SK-N-SH (cell line): ENCODE results near the gene ADCY1.

Experiments used
- CTCF ChIP-seq: fragments of 200-600 bp; sonication (generic); IDR thresholded peaks from 2 replicates; pipeline ENCODE4 v1.6.1; 2017; ENCODE audit warnings: antibody characterized with exemption, mild to moderate bottlenecking, moderate library complexity
- NFIC ChIP-seq: IDR thresholded peaks from 2 replicates; pipeline ENCODE4 v1.4.0; 2012; ENCODE audit warnings: borderline replicate concordance
- POLR2AphosphoS5 ChIP-seq: IDR thresholded peaks from 2 replicates; pipeline ENCODE4 v1.6.1; 2012; ENCODE audit warnings: low read depth, low read length

DNA sequence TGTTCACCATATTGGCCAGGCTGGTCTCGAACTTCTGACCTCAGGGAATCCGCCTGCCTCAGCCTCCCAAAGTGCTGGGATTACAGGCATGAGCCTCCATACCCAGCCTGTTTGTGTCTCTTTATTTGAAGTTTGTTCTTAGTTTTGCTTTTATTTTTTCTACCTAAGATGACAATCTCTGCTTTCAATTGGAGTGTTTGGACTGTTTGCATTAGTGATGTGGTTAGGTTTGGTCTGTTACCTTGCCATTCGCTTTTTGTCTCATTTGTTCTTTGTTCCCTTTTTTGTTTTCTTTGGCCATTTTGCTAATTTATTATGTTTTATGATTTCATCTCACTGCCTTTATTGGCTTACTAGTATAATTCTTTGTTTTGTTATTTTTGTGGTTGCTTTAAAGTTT is 62.6 kb downstream of the ADCY1 start:
- TF ChIP-seq NFIC (no peak), POLR2AphosphoS5 (no peak), CTCF (no peak)
